ENCODE results near the gene COL5A1.

GRCh38 chr9:134618163-134618832, 23.3 kb upstream of the COL5A1 start:
- TF ChIP-seq EZH2 (IDR thresholded peaks at IDR 0.05; ENCODE audit: insufficient read depth, poor library complexity, severe bottlenecking) (no peak), EZH2phosphoT487 (IDR thresholded peaks at IDR 0.05; ENCODE audit: insufficient read depth, low read depth) (no peak)
